Measurements from ENCODE around the gene SYTL2.
"Not testable (repeated sequence)": the region's sequence is repeated elsewhere in the genome, so short reads cannot be mapped to it uniquely, and the experiment has no call there.

DNA sequence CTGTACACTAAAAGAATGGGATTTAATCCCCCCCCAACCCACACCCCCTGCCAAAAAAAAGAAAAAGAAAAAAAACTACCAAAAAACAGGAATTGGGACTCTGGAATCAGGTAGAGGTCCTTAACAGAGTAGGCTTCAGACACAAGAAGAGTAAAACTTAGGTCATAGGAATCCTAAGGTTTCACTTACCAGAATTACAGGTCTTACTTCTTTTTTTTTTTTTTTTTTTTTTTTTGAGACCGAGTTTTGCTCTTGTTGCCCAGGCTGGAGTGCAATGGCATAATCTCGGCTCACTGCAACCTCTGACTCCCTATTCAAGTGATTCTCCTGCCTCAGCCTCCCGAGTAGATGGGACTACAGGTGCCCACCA lies 33.4 kb downstream of the SYTL2 start:
- TF ChIP-seq, protein P1, sequence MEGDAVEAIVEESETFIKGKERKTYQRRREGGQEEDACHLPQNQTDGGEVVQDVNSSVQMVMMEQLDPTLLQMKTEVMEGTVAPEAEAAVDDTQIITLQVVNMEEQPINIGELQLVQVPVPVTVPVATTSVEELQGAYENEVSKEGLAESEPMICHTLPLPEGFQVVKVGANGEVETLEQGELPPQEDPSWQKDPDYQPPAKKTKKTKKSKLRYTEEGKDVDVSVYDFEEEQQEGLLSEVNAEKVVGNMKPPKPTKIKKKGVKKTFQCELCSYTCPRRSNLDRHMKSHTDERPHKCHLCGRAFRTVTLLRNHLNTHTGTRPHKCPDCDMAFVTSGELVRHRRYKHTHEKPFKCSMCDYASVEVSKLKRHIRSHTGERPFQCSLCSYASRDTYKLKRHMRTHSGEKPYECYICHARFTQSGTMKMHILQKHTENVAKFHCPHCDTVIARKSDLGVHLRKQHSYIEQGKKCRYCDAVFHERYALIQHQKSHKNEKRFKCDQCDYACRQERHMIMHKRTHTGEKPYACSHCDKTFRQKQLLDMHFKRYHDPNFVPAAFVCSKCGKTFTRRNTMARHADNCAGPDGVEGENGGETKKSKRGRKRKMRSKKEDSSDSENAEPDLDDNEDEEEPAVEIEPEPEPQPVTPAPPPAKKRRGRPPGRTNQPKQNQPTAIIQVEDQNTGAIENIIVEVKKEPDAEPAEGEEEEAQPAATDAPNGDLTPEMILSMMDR (IDR thresholded peaks at IDR 0.05 in 8 of 11, conservative IDR thresholded peaks at IDR 0.05 in 3 of 11): not testable (repeated sequence)
- TF ChIP-seq POLR2AphosphoS5, POLR2A (IDR thresholded peaks at IDR 0.05): not testable (repeated sequence)
